Breast epithelium (tissue), 4 donors: ENCODE data around the gene RPL21. TPM values are rescaled to one million over a fixed set of nuclear protein-coding genes. Genes with fewer than 3 reads are reported as not detected.
A peak's percentile ranks its signal among the peaks of the same experiment; 100 is the strongest.

Experiments used
- DNase-seq, 2 donors: peaks; one replicate each; pipeline ENCODE4 v3.0.0-alpha.2; 2019; ENCODE audit warnings: low spot score in 2 of 2
- H3K27ac ChIP-seq, 2 donors: fragments of 200-600 bp; sonication (generic) in 1 of 2; one replicate each; pipeline ENCODE4 v1.5.1; 2016 to 2019; ENCODE audit warnings: mild to moderate bottlenecking in 1 of 2
- H3K27me3 ChIP-seq, 2 donors: fragments of 200-600 bp; sonication (generic) in 1 of 2; one replicate each; pipeline versions ENCODE4 v1.5.1 to v1.6.0; 2017 to 2019; ENCODE audit warnings: control low read depth in 1 of 2, mild to moderate bottlenecking in 1 of 2
- H3K36me3 ChIP-seq: fragments of 200-600 bp; one replicate; pipeline ENCODE4 v1.5.1; 2019
- H3K4me1 ChIP-seq, 2 donors: fragments of 200-600 bp; sonication (generic); one replicate each; pipeline ENCODE4 v1.5.1; 2016 to 2019; ENCODE audit warnings: control low read depth in 1 of 2
- H3K4me3 ChIP-seq, 3 donors: fragments of 200-600 bp; sonication (generic); 1 replicate in 2 of 3; 2 replicates in 1 of 3; pipeline ENCODE4 v1.5.1; 2016 to 2019; ENCODE audit warnings: mild to moderate bottlenecking in 3 of 3, moderate library complexity in 2 of 3
- H3K9me3 ChIP-seq, 2 donors: fragments of 200-600 bp; sonication (generic) in 1 of 2; one replicate each; pipeline ENCODE4 v1.5.1; 2016 to 2019; ENCODE audit warnings: control low read depth in 1 of 2
- CTCF ChIP-seq, 3 donors: fragments of 450-650 bp; IDR thresholded peaks; one replicate each; pipeline ENCODE4 v1.5.1; 2016 to 2017; ENCODE audit warnings: antibody characterized with exemption in 3 of 3, mild to moderate bottlenecking in 3 of 3, moderate library complexity in 3 of 3
- POLR2A ChIP-seq: fragments of 450-650 bp; IDR thresholded peaks from one replicate; pipeline ENCODE4 v1.6.1; 2016; ENCODE audit warnings: antibody characterized with exemption, mild to moderate bottlenecking, moderate library complexity
- POLR2AphosphoS5 ChIP-seq, 3 donors: sonication (generic); formaldehyde crosslinking; IDR thresholded peaks; one replicate each; pipeline ENCODE4 v1.6.1; 2017; ENCODE audit warnings: antibody characterized with exemption in 3 of 3
- intact Hi-C: fragments of 100-400 bp; cut with DNase I; formaldehyde crosslinking; loops from one replicate; pipeline ENCODE4 v1.15.1; 2023; ENCODE audit warnings: low total_unique reads
- total RNA-seq, 3 donors: library from RNA; depleted of rRNA; stranded (reverse); fragments of >200 nt; gene quantifications; one replicate each; pipeline ENCODE4 v1.1.0, GENCODE V29; 2016

The RPL21 gene
- total RNA-seq, 3 donors from 2014 or later = 979 to 1,473 (median 1,466) TPM

GRCh38 chr13:27271570-27272096, 20.3 kb downstream of the RPL21 start:
- no peak for DNase-seq
- Histone ChIP-seq H3K27me3 (no peaks in the 10 kb centered on the region), H3K4me1 (no peaks in the 10 kb centered on the region), H3K9me3 (no peaks in the 10 kb centered on the region), H3K27ac (peak overlapping the region; percentile 85 to 96), H3K4me3 (peak overlapping the region; percentile 69 to 91 (median 79)), H3K36me3 (no peaks in the 10 kb centered on the region)
- no peak for TF ChIP-seq POLR2A
- TF ChIP-seq POLR2AphosphoS5 (IDR thresholded peaks at IDR 0.05) = no peak
- TF ChIP-seq CTCF (IDR thresholded peaks at IDR 0.05) = no peak
- intact Hi-C loops = loop anchor here (10.0 kb wide), 1 partner anchor 97 kb away; the partner anchor contains the start of gene USP12

GRCh38 chr13:27273658-27274425, 22.5 kb downstream of the RPL21 start:
- Histone ChIP-seq H3K27ac (peak overlapping the region in 1 of 2 donors; percentile 3), H3K9me3 (no peaks in the 10 kb centered on the region), H3K27me3 (no peaks in the 10 kb centered on the region), H3K4me1 (no peaks in the 10 kb centered on the region), H3K36me3 (no peaks in the 10 kb centered on the region), H3K4me3 (no peak overlapping the region)
- TF ChIP-seq POLR2A (no peak), POLR2AphosphoS5 (IDR thresholded peaks at IDR 0.05) (no peak), CTCF (IDR thresholded peaks at IDR 0.05) (no peak)
- intact Hi-C loops = loop anchor here (10.0 kb wide), 1 partner anchor 99 kb away; the partner anchor contains the start of gene USP12
- no peak for DNase-seq

GRCh38 chr13:27274631-27275030, 23.3 kb downstream of the RPL21 start:
- no peak for DNase-seq
- no peaks in the 10 kb centered on the region for H3K27me3 ChIP-seq
- TF ChIP-seq POLR2AphosphoS5 (IDR thresholded peaks at IDR 0.05) = no peak
- TF ChIP-seq CTCF (IDR thresholded peaks at IDR 0.05) = no peak
- no peak for TF ChIP-seq POLR2A
- no peaks in the 10 kb centered on the region for H3K4me1 ChIP-seq
- no peaks in the 10 kb centered on the region for H3K9me3 ChIP-seq
- no peak overlapping the region for H3K27ac ChIP-seq
- intact Hi-C loops = loop anchor here (10.0 kb wide), 1 partner anchor 100 kb away; the partner anchor contains the start of gene USP12
- H3K36me3 ChIP-seq = no peaks in the 10 kb centered on the region
- H3K4me3 ChIP-seq = no peak overlapping the region

GRCh38 chr13:27276188-27276587, 24.8 kb downstream of the RPL21 start:
- no peak overlapping the region for H3K4me3 ChIP-seq
- no peaks in the 10 kb centered on the region for H3K4me1 ChIP-seq
- TF ChIP-seq POLR2A (no peak), POLR2AphosphoS5 (IDR thresholded peaks at IDR 0.05) (no peak), CTCF (IDR thresholded peaks at IDR 0.05) (no peak)
- no peak for DNase-seq
- intact Hi-C loops = loop anchor here (10.0 kb wide), 1 partner anchor 101 kb away; the partner anchor contains the start of gene USP12
- no peaks in the 10 kb centered on the region for H3K9me3 ChIP-seq
- no peaks in the 10 kb centered on the region for H3K27me3 ChIP-seq
- H3K27ac ChIP-seq = peak overlapping the region in 1 of 2 donors; percentile 64
- no peaks in the 10 kb centered on the region for H3K36me3 ChIP-seq

DNA sequence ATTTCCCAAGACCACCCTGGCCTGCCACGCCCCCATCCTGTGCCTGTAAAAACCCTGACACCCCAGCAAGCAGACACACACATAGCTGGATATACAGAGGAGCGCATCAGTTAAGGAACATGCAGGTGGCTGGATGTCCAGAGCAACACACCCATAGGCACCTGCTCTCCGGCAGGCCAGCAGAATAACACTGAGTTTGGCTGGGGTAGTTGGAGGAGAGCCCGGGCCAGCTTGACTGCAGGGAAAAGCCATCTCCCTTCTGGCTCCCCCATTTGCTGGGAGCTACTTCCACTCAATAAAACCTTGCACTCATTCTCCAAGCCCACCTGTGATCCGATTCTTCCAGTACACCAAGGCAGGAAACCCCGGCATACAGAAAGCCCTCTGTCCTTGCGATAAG, 28.1 kb downstream of the RPL21 start:
- no peak for DNase-seq
- TF ChIP-seq POLR2A (no peak), POLR2AphosphoS5 (IDR thresholded peaks at IDR 0.05) (no peak), CTCF (IDR thresholded peaks at IDR 0.05) (no peak)
- Histone ChIP-seq H3K4me1 (no peaks in the 10 kb centered on the region), H3K9me3 (no peaks in the 10 kb centered on the region), H3K4me3 (no peak overlapping the region), H3K27ac (no peak overlapping the region), H3K36me3 (no peaks in the 10 kb centered on the region), H3K27me3 (no peaks in the 10 kb centered on the region)
- intact Hi-C loops = loop anchor here (10.0 kb wide), 1 partner anchor 105 kb away; the partner anchor contains the start of gene USP12
